RPMI7951 (cell line): ENCODE data around the gene TLCD4. TPM values are rescaled to one million over a fixed set of nuclear protein-coding genes. Genes with fewer than 3 reads are reported as not detected.

ENCODE experiments used
- DNase-seq: peaks from one replicate; pipeline ENCODE4 v3.0.0-alpha.2; 2012; ENCODE audit warnings: low read depth
- total RNA-seq: library from RNA; depleted of rRNA; stranded (reverse); fragments of >200 nt; shearing (Covaris generic); gene quantifications from 2 replicates; pipeline ENCODE4 v1.2.3, GENCODE V29; 2014

The TLCD4 gene
- total RNA-seq, 1 experiment from 2014 or later, result 0.48 TPM

DNA sequence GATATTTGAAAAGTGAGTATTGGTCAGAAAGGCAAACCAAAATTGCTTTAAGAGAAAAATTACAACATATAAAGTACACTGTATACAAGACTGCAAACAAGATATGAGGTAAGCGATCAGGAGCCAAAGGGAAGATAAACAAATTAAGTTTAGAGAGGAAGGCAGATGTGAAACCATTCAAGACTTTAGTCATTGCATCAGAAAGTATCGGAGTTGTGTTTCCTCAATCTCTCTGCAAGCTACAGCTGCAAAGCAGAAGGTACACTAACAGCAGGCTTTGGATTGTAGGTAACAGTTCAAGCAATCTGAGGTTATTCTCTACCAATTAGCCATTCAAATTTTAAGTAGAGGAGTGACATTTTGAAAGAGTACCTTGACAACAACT lies 21.3 kb upstream of the TLCD4 start:
- DNase-seq, result no peak

DNA sequence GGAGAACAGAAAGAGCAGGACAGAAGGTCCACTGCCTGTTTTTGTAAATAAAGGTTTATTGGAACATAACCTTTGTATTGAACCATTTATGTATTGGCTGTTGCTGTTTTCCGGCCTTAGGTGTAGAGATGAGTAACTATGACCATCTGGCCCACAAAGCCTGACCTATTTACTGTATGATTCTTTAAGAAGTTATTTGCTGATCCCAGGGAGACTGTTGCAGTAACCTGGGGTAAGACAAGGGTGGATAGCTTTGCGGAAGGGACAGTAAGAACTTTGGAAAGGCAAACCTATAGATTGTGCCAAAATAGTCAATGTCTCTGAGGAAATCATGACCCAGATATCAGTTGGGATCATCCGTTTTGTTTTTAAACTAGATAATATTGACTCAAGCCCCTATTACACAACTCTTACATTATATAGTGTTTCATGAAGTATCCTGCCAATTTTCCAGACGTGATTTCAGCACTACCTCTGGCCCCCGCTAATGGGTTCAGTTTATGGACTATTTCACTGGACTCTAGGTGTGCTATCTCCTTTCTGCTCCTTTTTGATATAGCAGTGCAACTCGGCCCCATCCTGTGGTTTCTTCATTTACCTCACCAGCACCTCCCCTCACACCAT lies 20.8 kb upstream of the TLCD4 start:
- DNase-seq, result no peak

DNA sequence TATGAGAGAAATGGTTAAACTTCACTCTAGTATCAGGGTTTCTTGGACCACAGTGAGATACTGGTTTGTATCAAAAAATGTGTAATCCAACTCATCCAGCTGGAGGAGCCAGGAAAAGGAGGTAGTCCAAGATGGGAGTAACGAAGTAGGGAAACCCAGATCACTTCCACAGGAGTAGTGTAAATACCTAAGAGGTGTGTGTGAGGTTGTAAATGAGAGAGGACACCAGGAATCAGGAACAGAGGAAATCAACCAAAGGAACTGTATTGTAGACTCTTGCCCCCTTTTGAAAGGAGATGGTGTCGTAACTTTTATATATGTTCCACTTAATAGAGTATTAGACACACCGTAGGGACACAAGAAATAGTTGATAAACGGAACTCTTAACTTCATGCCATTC lies 19.7 kb upstream of the TLCD4 start:
- no peak for DNase-seq

DNA sequence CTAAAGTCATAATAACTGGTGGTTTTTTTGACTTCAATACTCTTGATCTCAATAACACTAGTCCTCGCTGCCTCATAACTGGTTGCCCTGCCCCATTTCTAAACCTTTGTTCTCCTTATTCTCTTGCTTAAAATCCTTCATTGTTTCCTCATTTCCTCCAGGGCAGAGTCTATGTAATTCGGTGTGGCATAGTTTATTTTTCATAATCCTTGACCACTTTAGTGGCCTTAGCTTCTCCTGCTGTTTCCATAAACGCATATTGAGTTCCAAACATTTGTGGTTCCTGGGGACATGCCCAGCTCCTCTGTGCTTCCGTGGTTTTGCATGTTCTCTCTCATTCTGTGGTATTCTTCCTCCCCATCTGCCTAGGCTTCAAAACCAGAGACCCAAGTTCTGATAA lies 19.0 kb upstream of the TLCD4 start:
- DNase-seq, result peak; percentile 33

DNA sequence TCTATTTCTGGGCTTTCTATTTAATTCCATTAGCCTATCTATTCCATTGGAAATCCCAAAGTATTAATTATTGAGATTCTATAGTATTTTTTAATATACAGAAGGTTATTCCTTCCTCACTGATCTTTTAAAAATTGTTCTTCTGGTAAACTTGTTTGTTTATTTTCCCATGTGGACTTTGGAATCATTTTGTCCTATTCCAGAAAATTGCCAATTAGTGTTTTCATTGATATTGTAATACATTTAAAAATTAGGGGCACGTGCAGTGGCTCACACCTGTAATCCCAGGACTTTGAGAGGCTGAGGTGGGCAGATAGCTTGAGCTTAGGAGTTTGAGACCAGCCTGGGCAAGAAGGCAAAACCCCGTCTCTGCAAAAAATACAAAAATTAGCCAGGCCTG lies 8.4 kb upstream of the TLCD4 start:
- DNase-seq, result no peak

DNA sequence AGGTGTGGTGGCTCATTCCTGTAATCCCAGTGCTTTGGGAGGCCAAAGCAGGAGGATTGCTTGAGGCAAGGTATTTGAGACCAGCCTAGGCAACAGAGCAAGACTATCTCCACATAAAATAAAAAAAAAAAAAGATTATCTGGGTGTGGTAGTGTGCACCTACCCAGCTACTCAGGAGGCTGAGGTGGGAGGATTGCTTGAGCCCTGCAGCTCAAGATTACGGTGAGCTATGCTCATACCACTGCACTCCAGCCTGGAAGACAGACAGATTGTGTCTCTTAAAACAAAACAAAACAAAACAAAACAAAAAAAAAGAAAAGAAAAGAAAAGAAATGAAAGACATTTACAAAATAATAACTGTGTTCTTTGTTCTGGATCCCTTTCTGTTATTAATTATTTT lies 6.1 kb upstream of the TLCD4 start:
- DNase-seq, result no peak

DNA sequence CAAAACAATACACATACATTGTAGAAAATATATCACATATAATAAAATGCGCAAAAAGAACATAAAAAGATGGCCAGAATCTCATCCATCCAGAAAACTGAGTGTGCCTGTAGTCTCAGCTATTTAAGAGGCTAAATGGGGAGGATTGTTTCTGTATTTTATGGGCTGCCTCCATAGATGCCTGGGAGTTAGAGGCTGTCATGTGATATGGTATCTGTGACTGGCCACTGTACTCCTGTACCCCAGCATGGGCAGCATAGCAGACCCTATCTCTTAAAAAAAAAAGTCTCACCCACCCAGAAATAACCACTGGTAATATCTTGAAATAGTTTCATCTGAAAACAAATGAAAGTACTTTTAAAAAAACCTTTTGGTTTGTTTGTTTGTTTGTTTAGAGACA lies 3.5 kb upstream of the TLCD4 start:
- DNase-seq, result no peak

DNA sequence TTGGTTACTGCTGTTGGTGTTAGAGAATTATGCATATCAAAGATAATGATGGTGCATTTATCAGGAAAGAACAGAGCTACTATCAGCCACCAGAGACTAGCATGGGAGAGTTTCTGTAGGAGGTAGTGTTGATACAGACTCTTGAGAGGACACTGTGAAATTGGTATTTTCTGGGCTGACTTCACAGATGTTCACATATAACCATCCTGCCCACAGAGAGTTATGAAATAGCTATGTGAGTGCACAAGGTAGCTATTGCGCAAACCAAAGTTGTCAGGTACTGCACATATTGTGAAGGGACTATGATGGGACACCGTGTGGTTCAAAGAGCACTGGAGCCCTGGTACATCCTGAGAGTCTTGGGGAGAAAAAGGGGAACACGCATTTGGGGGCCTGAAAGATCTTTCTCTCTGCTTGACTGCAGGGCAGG lies 1.4 kb upstream of the TLCD4 start:
- DNase-seq, result no peak

DNA sequence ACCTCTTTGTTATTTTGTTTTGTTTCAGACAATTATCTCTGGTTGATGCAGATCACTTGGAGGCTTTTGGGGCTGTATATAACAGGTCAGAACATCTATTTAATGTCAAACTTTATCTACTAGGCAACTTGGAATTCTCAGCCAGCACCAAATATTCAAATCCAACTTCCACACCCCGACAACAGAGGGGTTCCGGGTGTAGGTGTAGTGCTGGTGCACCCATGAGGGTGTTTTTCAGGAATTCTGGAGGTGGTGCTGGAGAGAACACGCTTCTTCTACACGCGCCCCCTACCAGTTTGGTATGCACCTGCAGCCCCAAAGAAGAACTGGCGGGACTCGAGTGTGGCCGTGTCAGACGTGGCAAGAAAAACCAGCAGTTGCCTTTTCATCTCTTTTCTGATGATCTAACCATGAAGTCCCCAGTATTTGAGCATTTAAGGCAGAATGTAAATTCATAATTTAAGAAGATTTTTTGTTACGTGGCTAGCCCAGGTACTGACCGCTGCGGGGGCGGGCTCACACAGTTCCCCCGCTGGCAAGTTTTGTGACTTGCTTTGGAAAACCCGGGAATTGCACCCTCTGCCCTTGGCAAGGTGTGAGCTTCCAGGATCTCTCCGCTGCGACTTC lies 462 bp upstream of the TLCD4 start:
- DNase-seq, result peak; percentile 35

DNA sequence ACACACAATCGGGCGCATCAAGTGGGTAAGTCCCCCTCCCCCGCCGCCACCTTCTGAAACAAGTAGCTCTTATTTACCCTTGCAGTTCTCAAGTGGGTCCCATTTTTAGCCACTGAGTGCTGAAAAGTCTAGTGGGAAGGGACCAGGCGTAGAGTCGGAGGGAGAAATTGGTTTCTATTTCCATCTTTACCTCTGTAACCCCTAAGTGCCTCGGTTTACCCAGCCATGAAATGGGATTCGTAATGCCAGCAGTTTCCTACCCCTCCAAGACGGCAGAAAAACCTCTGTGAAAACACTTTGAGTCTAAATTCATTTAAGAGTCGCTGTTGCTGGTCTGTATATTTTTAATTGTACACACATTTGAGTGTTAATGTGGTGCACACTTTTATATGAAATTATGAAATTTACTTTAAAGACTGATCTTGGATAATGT lies 928 bp downstream of the TLCD4 start:
- no peak for DNase-seq

DNA sequence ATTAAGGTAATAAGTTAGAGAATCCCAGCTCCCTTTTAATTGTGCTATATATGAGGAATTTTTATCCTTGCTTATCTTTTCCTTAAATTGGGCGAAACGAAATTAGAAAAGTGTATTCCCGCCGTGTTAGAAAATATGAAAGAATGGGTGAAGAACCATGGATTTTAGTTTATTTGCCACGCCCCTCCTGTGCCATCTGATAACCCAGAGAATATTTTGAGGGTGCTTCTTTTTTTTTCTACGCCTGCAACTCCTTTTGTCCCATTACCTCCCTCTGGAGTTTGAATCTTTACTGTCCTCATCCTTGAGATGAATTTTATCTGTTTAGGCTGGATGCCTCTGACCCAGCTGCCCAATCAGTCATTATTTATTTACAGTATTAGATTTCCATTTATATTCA lies 1.6 kb downstream of the TLCD4 start:
- no peak for DNase-seq

DNA sequence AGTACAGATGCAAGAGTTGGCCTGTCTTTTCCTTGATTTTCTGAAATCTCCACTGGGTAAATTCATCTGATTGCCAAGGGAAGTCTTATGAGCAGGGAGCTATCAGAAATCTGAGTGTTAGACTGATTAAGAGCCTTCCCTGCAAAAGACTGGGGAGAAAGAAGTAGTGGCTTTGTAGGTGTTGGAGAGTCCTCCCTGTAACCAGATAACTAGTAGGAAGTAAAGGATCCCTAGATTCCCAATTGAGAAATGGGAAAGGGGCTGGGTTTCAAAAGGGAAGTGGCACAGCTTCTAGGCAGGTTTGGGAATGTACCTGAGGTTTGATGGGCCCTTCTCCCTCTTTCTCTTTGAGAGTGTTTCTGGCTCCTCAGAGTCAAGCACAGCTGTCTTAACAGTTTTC lies 2.1 kb downstream of the TLCD4 start:
- DNase-seq, result no peak

DNA sequence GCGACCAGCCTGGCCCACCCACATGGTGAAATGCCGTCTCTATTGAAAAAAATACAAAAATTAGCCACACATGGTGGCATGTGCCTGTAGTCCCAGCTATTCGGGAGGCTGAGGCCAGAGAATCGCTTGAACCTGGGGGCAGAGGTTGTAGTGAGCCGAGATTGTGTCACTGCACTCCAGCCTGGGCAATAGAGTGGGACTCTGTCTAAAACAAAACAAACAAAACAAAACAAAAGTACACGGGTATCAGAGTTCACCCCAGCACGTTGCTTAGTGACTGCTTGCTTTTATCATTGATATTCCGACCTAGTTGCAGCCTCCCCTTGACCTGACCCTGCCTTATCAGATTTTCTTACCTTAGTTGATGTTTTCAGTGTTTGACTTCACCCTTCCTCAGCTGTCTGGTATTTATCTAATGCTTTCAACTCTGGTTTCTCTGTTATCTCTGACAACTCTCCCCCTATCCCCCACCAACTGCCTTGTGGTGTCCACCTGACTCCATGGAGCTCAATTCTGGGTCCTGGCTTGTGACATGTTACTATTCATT lies 5.1 kb downstream of the TLCD4 start:
- no peak for DNase-seq

DNA sequence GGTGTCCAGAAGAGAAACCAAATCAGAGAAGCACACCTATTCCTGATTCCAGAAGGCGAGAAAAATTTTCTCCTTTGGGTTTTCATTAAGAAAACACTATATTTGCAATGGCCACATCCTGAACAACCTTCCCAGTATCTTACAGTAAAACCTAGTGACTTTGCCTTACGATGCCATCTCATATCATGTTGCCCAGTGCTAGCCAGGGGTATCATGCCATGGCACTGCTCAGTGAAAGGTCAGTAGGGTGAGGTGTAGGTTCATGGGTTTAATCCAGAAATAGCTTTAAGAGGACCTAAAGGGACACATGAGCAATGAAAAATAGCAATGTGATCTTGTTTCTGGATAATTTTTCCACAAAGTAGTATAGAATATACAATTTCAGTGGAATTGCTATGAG lies 7.2 kb downstream of the TLCD4 start:
- no peak for DNase-seq

DNA sequence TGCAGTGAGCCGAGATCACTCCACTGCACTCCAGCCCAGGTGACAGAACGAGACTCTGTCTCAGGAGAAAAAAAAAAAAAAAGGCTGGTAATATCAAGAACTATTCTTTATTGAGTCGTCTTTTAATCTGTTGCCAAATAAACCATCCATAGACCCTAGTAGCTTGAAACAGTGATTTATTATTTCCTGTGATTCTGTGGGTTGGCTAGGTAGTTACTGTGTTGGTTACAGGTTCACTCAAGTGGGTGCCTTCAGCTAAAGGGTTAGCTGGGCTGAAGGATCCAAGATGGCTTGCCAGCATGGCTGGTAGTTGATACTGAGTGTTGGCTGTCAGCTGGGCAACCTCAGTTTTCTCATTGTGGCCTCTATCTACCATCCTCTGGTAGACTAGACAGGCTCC lies 9.2 kb downstream of the TLCD4 start:
- DNase-seq, result no peak

DNA sequence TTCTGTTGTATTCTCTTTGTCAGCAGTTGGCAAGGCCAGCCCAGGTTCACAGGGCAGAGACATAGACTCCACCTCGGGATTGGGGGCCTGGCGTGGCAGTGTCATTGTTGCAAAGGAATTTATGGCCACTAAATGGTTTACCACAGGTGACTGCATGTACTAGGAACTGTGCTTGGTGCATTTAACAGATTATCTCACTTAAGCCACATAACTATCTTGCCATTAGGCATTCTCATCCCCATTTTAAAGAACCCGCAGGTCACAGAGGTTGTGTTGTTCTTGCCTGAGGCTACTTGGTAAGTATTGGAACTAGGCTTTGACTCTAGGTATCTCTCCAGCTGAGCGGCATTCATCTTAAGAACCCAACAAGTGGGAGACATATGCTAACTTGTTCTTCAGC lies 9.7 kb downstream of the TLCD4 start:
- no peak for DNase-seq

DNA sequence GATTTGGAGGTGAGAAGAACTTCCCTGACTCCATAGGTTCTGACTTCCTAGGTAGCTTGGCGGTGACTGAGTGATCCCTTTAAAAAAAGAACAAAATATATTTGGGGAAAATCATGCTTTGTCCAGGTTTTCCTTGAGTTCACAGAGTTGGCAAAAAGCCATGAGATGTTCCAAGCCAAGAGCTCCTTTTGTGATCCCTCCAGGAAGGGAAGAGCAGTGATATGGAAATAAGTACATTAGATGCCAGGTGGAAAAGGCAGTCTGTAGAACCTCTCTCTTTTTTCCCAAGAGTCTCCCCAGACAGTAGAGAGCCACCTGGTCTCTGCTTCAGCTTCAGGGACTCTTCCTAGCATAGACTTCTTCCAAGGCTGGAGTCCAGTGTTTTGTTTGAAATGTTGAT lies 10.2 kb downstream of the TLCD4 start:
- DNase-seq, result no peak

DNA sequence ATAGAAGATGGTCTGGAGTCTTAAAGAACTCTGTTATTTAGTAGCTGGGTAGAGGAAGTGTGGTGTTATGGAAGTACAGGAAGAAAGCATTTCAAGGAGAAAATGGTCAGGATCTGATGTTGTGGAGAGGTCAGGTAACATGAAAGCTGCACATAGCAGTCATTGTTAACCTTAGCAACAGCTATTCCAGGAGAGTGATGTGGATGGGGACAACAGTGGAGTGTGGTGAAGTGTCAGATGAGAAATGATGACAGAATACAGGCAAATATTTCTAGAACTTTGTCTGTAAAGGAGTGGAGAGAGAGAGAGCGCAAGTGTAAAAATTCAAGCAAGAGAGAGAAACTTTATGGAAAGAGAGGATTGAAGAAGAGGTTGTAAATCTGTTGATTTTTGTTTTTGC lies 15.6 kb downstream of the TLCD4 start:
- no peak for DNase-seq

DNA sequence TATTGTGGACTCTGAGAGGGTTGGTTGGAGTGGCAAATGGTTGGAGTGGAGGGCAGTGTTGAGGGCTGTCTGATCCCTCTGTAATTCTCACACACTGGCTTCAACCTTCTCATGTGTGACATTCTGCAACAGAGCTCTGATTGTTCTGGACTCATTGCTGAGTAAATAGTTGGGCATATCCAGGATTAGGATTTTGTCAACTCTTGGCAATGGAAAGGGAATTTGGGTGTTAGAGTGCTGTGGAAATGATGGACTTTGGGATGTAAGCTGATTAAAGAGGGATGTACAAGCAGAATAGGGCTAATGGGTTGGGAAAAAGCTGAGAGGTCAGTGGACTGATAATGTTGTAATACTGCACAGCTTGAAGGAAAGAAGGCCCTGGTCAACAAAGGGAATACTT lies 16.5 kb downstream of the TLCD4 start:
- no peak for DNase-seq

DNA sequence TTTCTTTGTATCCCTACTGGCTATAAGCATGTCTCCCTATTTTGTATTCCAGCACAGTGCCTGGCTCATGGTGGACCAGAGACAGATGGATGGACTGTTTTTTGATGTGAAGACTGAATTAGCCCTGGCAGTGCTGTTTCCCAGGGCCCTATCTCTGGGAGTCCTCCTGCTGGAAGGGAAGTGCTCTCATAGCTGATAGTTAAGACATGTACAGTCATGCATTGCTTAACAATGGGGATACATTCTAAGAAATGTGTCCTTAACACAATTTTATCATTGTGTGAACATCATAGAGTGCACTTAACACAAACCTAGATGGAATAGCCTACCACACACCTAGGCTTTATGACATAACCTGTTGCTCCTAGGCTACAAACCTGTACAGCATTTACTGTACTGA lies 21.1 kb downstream of the TLCD4 start:
- no peak for DNase-seq

DNA sequence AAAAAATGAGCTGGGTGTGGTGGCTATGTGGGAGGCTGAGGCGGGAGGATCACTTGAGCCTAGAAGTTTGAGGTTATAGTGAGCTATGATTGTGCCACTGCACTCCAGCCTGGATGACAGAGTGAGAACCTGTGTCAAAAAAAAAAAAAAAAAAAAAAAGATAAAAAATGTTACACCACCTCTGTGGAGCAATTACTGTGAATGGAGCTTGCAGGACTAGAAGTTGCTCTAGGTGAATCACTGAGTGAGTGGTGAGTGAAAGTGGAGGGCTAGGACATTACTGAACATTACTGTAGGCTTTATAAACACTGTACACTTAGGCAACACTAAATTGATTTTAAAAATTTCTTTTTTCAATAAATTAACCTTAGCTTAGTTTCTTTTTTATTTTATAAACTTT lies 21.9 kb downstream of the TLCD4 start:
- no peak for DNase-seq

DNA sequence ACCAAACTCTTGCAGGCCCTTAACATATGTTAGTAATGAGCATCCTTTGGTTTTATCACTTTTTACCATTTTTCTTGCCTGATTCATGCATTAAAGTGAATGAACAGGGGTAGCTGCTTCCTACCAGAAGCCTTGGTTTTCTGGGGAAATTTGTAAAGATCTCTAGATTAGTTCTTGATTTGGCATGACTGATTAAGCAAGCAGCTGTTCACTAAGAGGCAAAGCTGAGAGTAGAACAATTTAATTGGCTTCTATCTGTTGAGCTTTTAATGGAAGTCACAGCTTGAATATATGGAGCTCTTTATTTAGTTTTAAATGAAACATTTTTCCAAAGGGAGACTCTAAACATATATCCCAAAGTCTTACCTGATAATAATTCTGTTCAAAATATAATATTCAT lies 23.6 kb downstream of the TLCD4 start:
- DNase-seq, result no peak

DNA sequence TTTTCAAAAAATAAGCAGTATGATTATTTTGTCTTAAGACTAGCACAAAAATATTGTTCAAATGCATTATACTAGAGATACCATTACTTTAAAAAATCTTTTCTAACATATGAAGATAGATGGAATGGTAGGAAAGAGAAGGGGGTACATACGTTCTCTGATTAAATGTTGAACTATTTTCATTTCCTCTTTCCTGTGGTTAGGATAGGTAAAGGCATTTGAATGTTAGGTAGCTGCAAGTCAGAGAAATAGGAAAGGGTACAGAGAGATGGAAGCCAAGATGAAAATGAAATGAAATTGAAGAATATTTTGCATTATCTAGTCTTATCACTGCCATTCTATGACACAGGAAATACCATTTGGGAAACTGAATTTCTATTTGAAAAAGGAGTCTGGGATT lies 28.3 kb downstream of the TLCD4 start:
- DNase-seq, result no peak

DNA sequence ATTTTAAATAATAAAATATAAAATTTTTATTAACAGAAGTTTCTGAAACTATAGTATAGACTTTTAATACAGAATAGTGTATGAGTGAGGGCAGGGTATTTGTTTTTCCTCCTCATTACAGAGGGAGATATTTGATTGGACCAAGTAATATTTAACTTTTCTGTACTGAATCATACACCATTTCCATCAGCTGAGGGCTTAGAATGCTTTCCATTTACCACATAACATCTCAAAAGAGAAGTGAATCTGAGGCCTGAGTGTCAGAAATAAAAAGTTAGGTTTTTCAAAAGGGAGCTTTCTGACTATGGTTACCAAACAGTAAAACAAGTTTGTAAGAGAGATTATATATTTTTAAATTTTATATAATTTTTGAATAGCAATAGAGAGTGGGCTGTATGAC lies 29.5 kb downstream of the TLCD4 start:
- DNase-seq, result no peak
